SK-N-SH (cell line): Measurements from ENCODE around the gene ECI1. TPM values are rescaled to one million over a fixed set of nuclear protein-coding genes. Genes with fewer than 3 reads are reported as not detected.

ENCODE experiments used
- CTCF ChIA-PET: fragments of 300-600, 350-600 bp; formaldehyde crosslinking; extraction: SDS; loops from one replicate; lab custom pipeline; 2021; lab: Yijun Ruan, JAX
- POLR2A ChIA-PET: fragments of 350-600 bp; sonication (Branson Sonifier 250); formaldehyde crosslinking; extraction: SDS; loops from one replicate; lab custom pipeline; 2020; ENCODE audit warnings: antibody characterized with exemption, inconsistent platforms; lab: Yijun Ruan, JAX
- DNase-seq: peaks from one replicate; pipeline ENCODE4 v3.0.0; 2012
- H2AFZ ChIP-seq: fragments of 200-600 bp; sonication (generic); 2 replicates; pipeline ENCODE4 v1.8.1; 2016; ENCODE audit warnings: antibody characterized with exemption, mild to moderate bottlenecking, low read depth
- H3F3A ChIP-seq: fragments of 200-600 bp; sonication (generic); replicated peaks from 2 replicates; pipeline ENCODE3; 2016; ENCODE audit warnings: antibody characterized with exemption, mild to moderate bottlenecking; ENCODE audit not compliant: insufficient read depth
- H3K27ac ChIP-seq, 2 experiments: fragments of 200-500 bp in 1 of 2; fragments of 200-600 bp in 1 of 2; sonication (Bioruptor generic) in 1 of 2; sonication (generic), shearing (Covaris generic) in 1 of 2; 2 replicates each; pipeline versions ENCODE4 v1.5.1 to v1.6.1; 2014 to 2016; ENCODE audit warnings: low read depth in 2 of 2, inconsistent platforms in 1 of 2, low read length in 1 of 2, mild to moderate bottlenecking in 1 of 2, mixed read lengths in 1 of 2
- H3K27me3 ChIP-seq: fragments of 200-600 bp; sonication (generic), shearing (Covaris generic); 2 replicates; pipeline ENCODE4 v1.6.1; 2016; ENCODE audit warnings: mixed run types; ENCODE audit not compliant: insufficient read depth
- H3K36me3 ChIP-seq, 2 experiments: fragments of 200-500 bp in 1 of 2; fragments of 200-600 bp in 1 of 2; sonication (Bioruptor generic) in 1 of 2; sonication (generic) in 1 of 2; replicated peaks in 1 of 2; 2 replicates each; pipeline versions ENCODE3 to v1.5.1; 2014 to 2016; ENCODE audit warnings: low read length in 1 of 2, mild to moderate bottlenecking in 1 of 2; ENCODE audit not compliant: insufficient read depth in 2 of 2, control insufficient read depth in 1 of 2
- H3K4me1 ChIP-seq, 2 experiments: fragments of 200-500 bp in 1 of 2; fragments of 200-600 bp in 1 of 2; sonication (Bioruptor generic) in 1 of 2; sonication (generic), shearing (Covaris generic) in 1 of 2; 2 replicates each; pipeline versions ENCODE4 v1.5.1 to v1.6.1; 2014 to 2016; ENCODE audit warnings: low read depth in 1 of 2, low read length in 1 of 2, mixed run types in 1 of 2; ENCODE audit not compliant: insufficient read depth in 2 of 2, control insufficient read depth in 1 of 2
- H3K4me2 ChIP-seq: fragments of 200-600 bp; sonication (generic), shearing (Covaris generic); 2 replicates; pipeline ENCODE4 v1.6.1; 2017; ENCODE audit warnings: mixed run types
- H3K4me3 ChIP-seq, 2 experiments: fragments of 200-500 bp in 1 of 2; fragments of 200-600 bp in 1 of 2; sonication (Bioruptor generic) in 1 of 2; sonication (generic), shearing (Covaris generic) in 1 of 2; 2 replicates each; pipeline versions ENCODE4 v1.5.1 to v1.8.1; 2014 to 2016; ENCODE audit warnings: low read depth in 2 of 2, inconsistent platforms in 1 of 2, low read length in 1 of 2, mild to moderate bottlenecking in 1 of 2, mixed read lengths in 1 of 2, moderate library complexity in 1 of 2
- H3K79me2 ChIP-seq: fragments of 200-600 bp; sonication (generic); 2 replicates; pipeline ENCODE4 v1.8.1; 2017; ENCODE audit warnings: mild to moderate bottlenecking; ENCODE audit not compliant: insufficient read depth
- H3K9ac ChIP-seq: fragments of 200-600 bp; sonication (generic); 2 replicates; pipeline ENCODE4 v1.6.1; 2017; ENCODE audit warnings: mixed run types
- H3K9me2 ChIP-seq: fragments of 200-600 bp; sonication (generic); 2 replicates; pipeline ENCODE4 v1.6.1; 2017; ENCODE audit warnings: mixed run types
- H3K9me3 ChIP-seq: fragments of 200-600 bp; sonication (generic); 2 replicates; pipeline ENCODE4 v1.6.1; 2017; ENCODE audit warnings: mixed run types, mild to moderate bottlenecking, moderate library complexity
- H4K20me1 ChIP-seq: fragments of 200-600 bp; sonication (generic); 2 replicates; pipeline ENCODE4 v1.6.1; 2017; ENCODE audit warnings: mild to moderate bottlenecking, mixed run types; ENCODE audit not compliant: insufficient read depth
- EP300 ChIP-seq, 2 experiments: IDR thresholded peaks; 2 replicates each; pipeline versions ENCODE4 v1.4.0 to v1.6.1; 2012; ENCODE audit warnings: borderline replicate concordance in 1 of 2, low read depth in 1 of 2, low read length in 1 of 2
- FOXJ3 ChIP-seq: sonication (generic); formaldehyde crosslinking; IDR thresholded peaks from 2 replicates; pipeline ENCODE4 v1.5.1; 2020; ENCODE audit warnings: mild to moderate bottlenecking, missing genetic modification reagents
- JUND ChIP-seq: IDR thresholded peaks from 2 replicates; pipeline ENCODE4 v1.4.0; 2012
- NFIC ChIP-seq: IDR thresholded peaks from 2 replicates; pipeline ENCODE4 v1.4.0; 2012; ENCODE audit warnings: borderline replicate concordance
- NRF1 ChIP-seq: IDR thresholded peaks from 2 replicates; pipeline ENCODE4 v1.6.1; 2012; ENCODE audit warnings: low read depth, mild to moderate bottlenecking, low read length
- RCOR1 ChIP-seq: fragments of 150-350 bp; IDR thresholded peaks from 2 replicates; pipeline ENCODE4 v1.6.1; 2017; ENCODE audit warnings: antibody characterized with exemption, low read length
- REST ChIP-seq: IDR thresholded peaks from 2 replicates; pipeline ENCODE4 v1.6.1; 2012; ENCODE audit warnings: mild to moderate bottlenecking, low read depth, low read length, moderate library complexity
- RFX5 ChIP-seq: IDR thresholded peaks from 2 replicates; pipeline ENCODE4 v1.6.1; 2012; ENCODE audit warnings: mild to moderate bottlenecking, improper control_type of control experiment, low read length
- TAF1 ChIP-seq: IDR thresholded peaks from 2 replicates; pipeline ENCODE4 v1.6.1; 2012; ENCODE audit warnings: low read depth, mild to moderate bottlenecking, low read length, moderate library complexity, borderline replicate concordance
- TCF12 ChIP-seq: IDR thresholded peaks from 2 replicates; pipeline ENCODE4 v1.4.0; 2012
- TEAD4 ChIP-seq: IDR thresholded peaks from 2 replicates; pipeline ENCODE4 v1.4.0; 2012; ENCODE audit warnings: mild to moderate bottlenecking, borderline replicate concordance; ENCODE audit not compliant: insufficient read depth
- WGBS: methylation state at CpG from one replicate; pipeline ENCODE4 v1.1.6; 2017; ENCODE audit warnings: low lambda C conversion rate; 5-methylcytosine and 5-hydroxymethylcytosine counted together
- polyA plus RNA-seq, 3 experiments: library from polyadenylated mRNA; depleted of rRNA; stranded (reverse); fragments of >200 nt; gene quantifications; 2 replicates each; pipeline ENCODE4 v1.2.3, GENCODE V29; 2012
- TF ChIP-seq, protein P1 (sequence below): fragments of 150-350 bp; IDR thresholded peaks from 2 replicates; pipeline ENCODE4 v1.6.1; 2016; ENCODE audit warnings: mild to moderate bottlenecking, low read depth, low read length
- TF ChIP-seq, protein P2 (sequence below): fragments of 200-600 bp; sonication (generic); IDR thresholded peaks from 2 replicates; pipeline ENCODE4 v1.6.1; 2017; ENCODE audit warnings: antibody characterized with exemption, mild to moderate bottlenecking, moderate library complexity
- TF ChIP-seq, protein P3 (sequence below): IDR thresholded peaks from 2 replicates; pipeline ENCODE4 v1.4.0; 2012; ENCODE audit warnings: low read depth, borderline replicate concordance

The ECI1 gene
- polyA plus RNA-seq, 1 of the 3 experiments (the other 2 are of a cell fraction), result 61.8 TPM

DNA sequence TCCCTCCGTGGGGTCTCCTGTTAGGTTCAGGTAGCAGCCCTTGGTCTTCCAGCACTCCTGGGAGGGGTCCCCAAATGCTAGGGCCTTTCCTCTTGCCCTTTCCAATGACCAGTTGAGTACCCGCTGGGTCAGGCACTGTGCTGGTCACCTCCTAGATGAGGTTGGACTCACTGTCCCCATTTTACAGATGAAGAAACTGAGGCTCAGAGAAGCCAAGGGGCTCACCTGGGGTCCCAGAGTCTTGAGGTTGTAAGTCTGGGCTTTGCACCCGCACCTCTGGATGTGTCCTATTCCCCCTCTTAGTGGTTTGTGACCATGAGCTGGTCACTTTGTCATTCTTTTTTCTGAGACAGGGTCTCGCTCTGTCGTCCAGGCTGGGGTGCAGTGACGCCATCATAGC lies 53.6 kb downstream of the ECI1 start (continued):
- TF ChIP-seq RCOR1, result no peak
- TF ChIP-seq, protein P1, sequence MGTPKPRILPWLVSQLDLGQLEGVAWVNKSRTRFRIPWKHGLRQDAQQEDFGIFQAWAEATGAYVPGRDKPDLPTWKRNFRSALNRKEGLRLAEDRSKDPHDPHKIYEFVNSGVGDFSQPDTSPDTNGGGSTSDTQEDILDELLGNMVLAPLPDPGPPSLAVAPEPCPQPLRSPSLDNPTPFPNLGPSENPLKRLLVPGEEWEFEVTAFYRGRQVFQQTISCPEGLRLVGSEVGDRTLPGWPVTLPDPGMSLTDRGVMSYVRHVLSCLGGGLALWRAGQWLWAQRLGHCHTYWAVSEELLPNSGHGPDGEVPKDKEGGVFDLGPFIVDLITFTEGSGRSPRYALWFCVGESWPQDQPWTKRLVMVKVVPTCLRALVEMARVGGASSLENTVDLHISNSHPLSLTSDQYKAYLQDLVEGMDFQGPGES, result no peak
- TF ChIP-seq REST, result no peak
- TF ChIP-seq RFX5, result no peak
- no peak for TF ChIP-seq TEAD4
- no peak for TF ChIP-seq TAF1
- no peak for TF ChIP-seq TCF12
- no peak for TF ChIP-seq JUND
- TF ChIP-seq FOXJ3 (CRISPR knock-in tag), result no peak
- TF ChIP-seq, protein P2, sequence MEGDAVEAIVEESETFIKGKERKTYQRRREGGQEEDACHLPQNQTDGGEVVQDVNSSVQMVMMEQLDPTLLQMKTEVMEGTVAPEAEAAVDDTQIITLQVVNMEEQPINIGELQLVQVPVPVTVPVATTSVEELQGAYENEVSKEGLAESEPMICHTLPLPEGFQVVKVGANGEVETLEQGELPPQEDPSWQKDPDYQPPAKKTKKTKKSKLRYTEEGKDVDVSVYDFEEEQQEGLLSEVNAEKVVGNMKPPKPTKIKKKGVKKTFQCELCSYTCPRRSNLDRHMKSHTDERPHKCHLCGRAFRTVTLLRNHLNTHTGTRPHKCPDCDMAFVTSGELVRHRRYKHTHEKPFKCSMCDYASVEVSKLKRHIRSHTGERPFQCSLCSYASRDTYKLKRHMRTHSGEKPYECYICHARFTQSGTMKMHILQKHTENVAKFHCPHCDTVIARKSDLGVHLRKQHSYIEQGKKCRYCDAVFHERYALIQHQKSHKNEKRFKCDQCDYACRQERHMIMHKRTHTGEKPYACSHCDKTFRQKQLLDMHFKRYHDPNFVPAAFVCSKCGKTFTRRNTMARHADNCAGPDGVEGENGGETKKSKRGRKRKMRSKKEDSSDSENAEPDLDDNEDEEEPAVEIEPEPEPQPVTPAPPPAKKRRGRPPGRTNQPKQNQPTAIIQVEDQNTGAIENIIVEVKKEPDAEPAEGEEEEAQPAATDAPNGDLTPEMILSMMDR, result no peak
- TF ChIP-seq EP300 (IDR thresholded peaks at IDR 0.05; ENCODE audit: borderline replicate concordance in 1 of 2, low read depth in 1 of 2, low read length in 1 of 2), result no peak

- H3K4me2 ChIP-seq, result no peak overlapping the region
- no peaks in the 10 kb centered on the region for H3F3A ChIP-seq
- H3K4me3 ChIP-seq, result peak overlapping the region in 1 of 2 experiments; percentile 33; a peak in 2 of 4 replicates
- DNase-seq, result no peak
- no peak for TF ChIP-seq FOXJ3 (CRISPR knock-in tag)
- TF ChIP-seq, protein P3, sequence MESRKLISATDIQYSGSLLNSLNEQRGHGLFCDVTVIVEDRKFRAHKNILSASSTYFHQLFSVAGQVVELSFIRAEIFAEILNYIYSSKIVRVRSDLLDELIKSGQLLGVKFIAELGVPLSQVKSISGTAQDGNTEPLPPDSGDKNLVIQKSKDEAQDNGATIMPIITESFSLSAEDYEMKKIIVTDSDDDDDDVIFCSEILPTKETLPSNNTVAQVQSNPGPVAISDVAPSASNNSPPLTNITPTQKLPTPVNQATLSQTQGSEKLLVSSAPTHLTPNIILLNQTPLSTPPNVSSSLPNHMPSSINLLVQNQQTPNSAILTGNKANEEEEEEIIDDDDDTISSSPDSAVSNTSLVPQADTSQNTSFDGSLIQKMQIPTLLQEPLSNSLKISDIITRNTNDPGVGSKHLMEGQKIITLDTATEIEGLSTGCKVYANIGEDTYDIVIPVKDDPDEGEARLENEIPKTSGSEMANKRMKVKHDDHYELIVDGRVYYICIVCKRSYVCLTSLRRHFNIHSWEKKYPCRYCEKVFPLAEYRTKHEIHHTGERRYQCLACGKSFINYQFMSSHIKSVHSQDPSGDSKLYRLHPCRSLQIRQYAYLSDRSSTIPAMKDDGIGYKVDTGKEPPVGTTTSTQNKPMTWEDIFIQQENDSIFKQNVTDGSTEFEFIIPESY, result no peak
- no peak for TF ChIP-seq NRF1
- TF ChIP-seq NFIC, result no peak
- H3K4me1 ChIP-seq, result peaks cover 0 to 18% of the 10 kb centered on the region in 2 experiments; a peak in 1 of 4 replicates
- POLR2A ChIA-PET, result no interaction called here
- no peaks in the 10 kb centered on the region for H3K9me3 ChIP-seq
- CTCF ChIA-PET, result interaction anchor here (0.9 to 3.6 kb wide), 3 partner anchors 13 to 55 kb away, joined by 3 to 19 read pairs (median 5); partner anchors contain the start of gene ECI1
- no peak overlapping the region for H2AFZ ChIP-seq
- H3K27ac ChIP-seq, result no peak overlapping the region
- H4K20me1 ChIP-seq, result no peaks in the 10 kb centered on the region
- H3K27me3 ChIP-seq, result no peaks in the 10 kb centered on the region
- no peaks in the 10 kb centered on the region for H3K36me3 ChIP-seq
- 92% methylated on average over 13 of the region's 32 CpGs for WGBS
- no peaks in the 10 kb centered on the region for H3K9me2 ChIP-seq
- no peak overlapping the region for H3K9ac ChIP-seq
- H3K79me2 ChIP-seq, result no peaks in the 10 kb centered on the region
Measured at GRCh38 chr16:2196981-2197511, 54.3 kb downstream of the ECI1 start.
